ENCODE measurements around the gene LRRC18. TPM values are rescaled to one million over a fixed set of nuclear protein-coding genes. Genes with fewer than 3 reads are reported as not detected.

LRRC18 gene
- total RNA-seq, 4 donors from 2014 or later: not detected

- H3K9me3 ChIP-seq: peaks cover 0 to 7% (median 0%) of the 10 kb centered on the region in 4 donors
- H3K27ac ChIP-seq: no peak overlapping the region
- no peaks in the 10 kb centered on the region for H3K27me3 ChIP-seq
- DNase-seq (ENCODE audit: low spot score in 2 of 2): no peak
- no peaks in the 10 kb centered on the region for H3K36me3 ChIP-seq
- no peak overlapping the region for H3K4me3 ChIP-seq
- WGBS, 2 donors: 89 to 91% methylated on average over 12 to 16 of the region's 16 CpGs
- no peaks in the 10 kb centered on the region for H3K4me1 ChIP-seq
- TF ChIP-seq CTCF (IDR thresholded peaks at IDR 0.05) (no peak), POLR2A (IDR thresholded peaks at IDR 0.05) (no peak), EP300 (IDR thresholded peaks at IDR 0.05) (no peak)
Measured at GRCh38 chr10:48957361-48958151, 17.9 kb upstream of the LRRC18 start.

- H3K4me3 ChIP-seq: no peak overlapping the region
- H3K9me3 ChIP-seq: no peaks in the 10 kb centered on the region
- H3K36me3 ChIP-seq: no peaks in the 10 kb centered on the region
- peaks cover 0 to 14% (median 0%) of the 10 kb centered on the region in 4 donors for H3K4me1 ChIP-seq
- DNase-seq (ENCODE audit: low spot score in 2 of 2): no peak
- WGBS, 2 donors: 87 to 91% methylated on average over 7 of the region's 7 CpGs
- TF ChIP-seq CTCF (IDR thresholded peaks at IDR 0.05) (no peak), EP300 (IDR thresholded peaks at IDR 0.05) (no peak)
- H3K27ac ChIP-seq: no peak overlapping the region
- no peaks in the 10 kb centered on the region for H3K27me3 ChIP-seq
Measured at GRCh38 chr10:48951707-48952106, 12.1 kb upstream of the LRRC18 start.

- Histone ChIP-seq H3K27ac (no peak overlapping the region), H3K9me3 (no peaks in the 10 kb centered on the region), H3K4me1 (peaks cover 0 to 21% (median 0%) of the 10 kb centered on the region in 4 donors), H3K27me3 (no peaks in the 10 kb centered on the region), H3K36me3 (no peaks in the 10 kb centered on the region), H3K4me3 (no peak overlapping the region)
- 76 to 81% methylated on average over 2 of the region's 2 CpGs for WGBS, 2 donors
- DNase-seq (ENCODE audit: low spot score in 2 of 2): no peak
- TF ChIP-seq CTCF (IDR thresholded peaks at IDR 0.05) (no peak), EP300 (IDR thresholded peaks at IDR 0.05) (no peak), POLR2A (IDR thresholded peaks at IDR 0.05) (no peak)
Measured at GRCh38 chr10:48948470-48949037, 8.9 kb upstream of the LRRC18 start.

- H3K9me3 ChIP-seq: no peaks in the 10 kb centered on the region
Measured at GRCh38 chr10:48947690-48948469, 8.2 kb upstream of the LRRC18 start.

More at GRCh38 chr10:48947690-48948469, 8.2 kb upstream of the LRRC18 start:
- no peaks in the 10 kb centered on the region for H3K36me3 ChIP-seq
- no peak overlapping the region for H3K4me3 ChIP-seq
- peaks cover 0 to 21% (median 0%) of the 10 kb centered on the region in 4 donors for H3K4me1 ChIP-seq
- no peak for DNase-seq (ENCODE audit: low spot score in 2 of 2)
- TF ChIP-seq CTCF (IDR thresholded peaks at IDR 0.05): no peak
- no peak for TF ChIP-seq POLR2A (IDR thresholded peaks at IDR 0.05)
- no peak for TF ChIP-seq EP300 (IDR thresholded peaks at IDR 0.05)
- H3K27me3 ChIP-seq: no peaks in the 10 kb centered on the region
- WGBS, 2 donors: 50 to 55% methylated on average over 10 of the region's 10 CpGs
- H3K27ac ChIP-seq: no peak overlapping the region
